GM10248 (cell line): ENCODE data around the gene USP48.
"Not testable (repeated sequence)": the region's sequence is repeated elsewhere in the genome, so short reads cannot be mapped to it uniquely, and the experiment has no call there.

Experiments used
- CTCF ChIA-PET: fragments of 300-600 bp; sonication (Branson Sonifier 250); formaldehyde crosslinking; extraction: SDS; loops from one replicate; lab custom pipeline; 2021; ENCODE audit warnings: antibody characterized with exemption; lab: Yijun Ruan, JAX
- POLR2A ChIA-PET: fragments of 350-650 bp; sonication (Branson Sonifier 250); formaldehyde crosslinking; extraction: SDS; loops from one replicate; lab custom pipeline; 2020; ENCODE audit warnings: antibody characterized with exemption; lab: Yijun Ruan, JAX
- DNase-seq: peaks from one replicate; pipeline ENCODE4 v3.0.0; 2012; ENCODE audit errors: extremely low spot score
- TF ChIP-seq, protein P1 (sequence below): IDR thresholded peaks from 2 replicates; pipeline ENCODE4 v1.5.1; 2012; ENCODE audit warnings: mild to moderate bottlenecking, low read depth; ENCODE audit errors: extremely low read depth, missing control alignments, control extremely low read depth

The USP48 gene

DNA sequence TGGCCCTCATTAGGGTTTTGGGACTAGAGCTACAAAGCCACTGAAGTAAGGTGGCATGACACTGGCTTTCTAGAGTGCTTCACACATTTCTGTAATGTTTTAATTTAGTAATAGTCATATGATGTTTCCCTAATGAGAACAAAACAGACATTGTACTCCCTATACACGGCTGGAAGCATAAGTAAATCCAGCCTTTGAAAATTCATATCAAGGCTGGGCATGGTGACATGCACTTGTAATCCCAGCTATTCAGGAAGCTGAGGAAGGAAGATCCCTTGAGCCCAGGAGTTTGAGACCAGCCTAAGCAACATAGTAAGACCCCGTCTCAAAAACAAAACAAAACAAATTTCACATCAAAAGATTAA lies 7.4 kb downstream of the USP48 start:
- DNase-seq = no peak
- ChIA-PET CTCF (interaction anchor here (1.1 to 4.7 kb wide), 3 partner anchors 9 to 13 kb away, joined by 3 to 19 read pairs (median 6); no protein-coding TSS in a partner anchor), POLR2A (no interaction called here)
- TF ChIP-seq, protein P1, sequence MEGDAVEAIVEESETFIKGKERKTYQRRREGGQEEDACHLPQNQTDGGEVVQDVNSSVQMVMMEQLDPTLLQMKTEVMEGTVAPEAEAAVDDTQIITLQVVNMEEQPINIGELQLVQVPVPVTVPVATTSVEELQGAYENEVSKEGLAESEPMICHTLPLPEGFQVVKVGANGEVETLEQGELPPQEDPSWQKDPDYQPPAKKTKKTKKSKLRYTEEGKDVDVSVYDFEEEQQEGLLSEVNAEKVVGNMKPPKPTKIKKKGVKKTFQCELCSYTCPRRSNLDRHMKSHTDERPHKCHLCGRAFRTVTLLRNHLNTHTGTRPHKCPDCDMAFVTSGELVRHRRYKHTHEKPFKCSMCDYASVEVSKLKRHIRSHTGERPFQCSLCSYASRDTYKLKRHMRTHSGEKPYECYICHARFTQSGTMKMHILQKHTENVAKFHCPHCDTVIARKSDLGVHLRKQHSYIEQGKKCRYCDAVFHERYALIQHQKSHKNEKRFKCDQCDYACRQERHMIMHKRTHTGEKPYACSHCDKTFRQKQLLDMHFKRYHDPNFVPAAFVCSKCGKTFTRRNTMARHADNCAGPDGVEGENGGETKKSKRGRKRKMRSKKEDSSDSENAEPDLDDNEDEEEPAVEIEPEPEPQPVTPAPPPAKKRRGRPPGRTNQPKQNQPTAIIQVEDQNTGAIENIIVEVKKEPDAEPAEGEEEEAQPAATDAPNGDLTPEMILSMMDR = no peak

DNA sequence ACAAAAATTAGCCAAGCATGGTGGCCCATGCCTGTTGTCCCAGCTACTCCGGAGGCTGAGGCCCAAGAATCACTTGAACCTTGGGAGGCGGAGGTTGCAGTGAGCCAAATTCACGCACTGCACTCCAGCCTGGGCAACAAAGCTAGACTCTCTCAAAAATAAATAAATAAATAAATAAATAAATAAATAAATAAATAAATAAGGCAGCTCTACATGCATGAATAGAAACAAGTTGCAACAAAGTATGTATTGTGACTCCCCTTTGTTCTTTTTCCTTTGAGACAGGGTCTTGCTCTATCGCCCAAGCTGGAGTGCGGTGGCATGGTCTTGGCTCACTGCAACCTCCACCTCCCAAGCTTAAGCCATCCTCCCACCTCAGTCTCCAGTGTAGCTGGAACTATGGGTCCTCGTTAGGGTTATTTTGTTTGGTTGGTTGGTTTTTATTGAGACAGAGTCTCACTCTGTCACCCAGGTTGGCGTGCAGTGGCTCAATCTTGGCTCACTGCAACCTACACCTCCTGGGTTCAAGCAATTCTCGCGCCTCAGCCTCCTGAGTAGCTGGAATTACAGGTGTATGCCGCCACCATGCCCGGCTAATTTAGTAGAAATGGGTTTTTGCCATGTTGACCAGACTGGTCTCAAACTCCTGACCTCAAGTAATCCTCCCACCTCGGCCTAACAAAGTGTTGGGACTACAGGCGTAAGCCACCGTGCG lies 8.0 kb downstream of the USP48 start:
- no peak for DNase-seq
- ChIA-PET POLR2A (interaction anchor here (0.7 kb wide), 1 partner anchor 1091 kb away, joined by 3 read pairs; no protein-coding TSS in a partner anchor), CTCF (interaction anchor here (1.1 to 4.7 kb wide), 2 partner anchors 9 to 12 kb away, joined by 3 to 19 read pairs; no protein-coding TSS in a partner anchor)
- TF ChIP-seq, protein P1 = no peak

DNA sequence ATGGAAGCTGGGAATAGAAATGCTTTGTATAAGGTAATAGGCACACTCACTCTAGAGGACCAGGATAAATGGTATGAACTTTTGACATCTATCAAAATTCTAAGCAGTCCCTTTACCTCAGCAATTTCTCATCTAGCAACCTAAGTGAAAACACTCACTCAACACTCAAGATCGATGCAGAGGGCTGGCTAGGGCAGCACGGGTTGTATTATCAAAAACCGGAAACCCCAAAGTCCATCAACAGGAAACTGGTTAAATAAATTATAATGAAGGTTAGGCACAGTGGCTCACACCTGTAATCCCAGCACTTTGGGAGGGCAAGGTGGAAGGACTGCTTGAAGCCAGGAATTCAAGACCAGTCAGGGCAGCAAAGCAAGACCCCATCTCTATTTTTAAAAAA lies 9.4 kb downstream of the USP48 start:
- no peak for DNase-seq
- ChIA-PET CTCF (interaction anchor here (1.4 to 1.5 kb wide), 3 partner anchors 9 to 12 kb away, joined by 3 to 7 read pairs (median 4); partner anchors contain the start of gene USP48), POLR2A (no interaction called here)
- TF ChIP-seq, protein P1 = no peak

DNA sequence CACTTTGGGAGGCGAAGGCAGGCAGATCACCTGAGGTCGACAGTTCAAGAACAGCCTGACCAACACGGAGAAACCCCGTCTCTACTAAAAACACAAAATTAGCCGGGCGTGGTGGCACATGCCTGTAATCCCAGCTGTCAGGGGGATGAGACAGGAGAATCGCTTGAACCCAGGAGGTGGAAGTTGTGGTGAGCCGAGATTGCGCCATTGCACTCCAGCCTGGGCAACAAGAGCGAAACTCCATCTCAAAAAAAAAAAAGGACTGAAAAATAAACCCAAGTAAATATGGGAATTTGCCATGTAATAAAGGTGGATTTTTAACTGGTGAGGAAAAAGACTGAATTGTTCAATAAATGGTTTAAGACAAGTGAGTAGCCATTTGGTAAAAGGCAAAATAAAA lies 11.3 kb downstream of the USP48 start:
- DNase-seq, CTCF ChIA-PET: not testable (repeated sequence)
- POLR2A ChIA-PET = interaction anchor here (0.9 kb wide), 1 partner anchor 10 kb away, joined by 3 read pairs; no protein-coding TSS in a partner anchor

DNA sequence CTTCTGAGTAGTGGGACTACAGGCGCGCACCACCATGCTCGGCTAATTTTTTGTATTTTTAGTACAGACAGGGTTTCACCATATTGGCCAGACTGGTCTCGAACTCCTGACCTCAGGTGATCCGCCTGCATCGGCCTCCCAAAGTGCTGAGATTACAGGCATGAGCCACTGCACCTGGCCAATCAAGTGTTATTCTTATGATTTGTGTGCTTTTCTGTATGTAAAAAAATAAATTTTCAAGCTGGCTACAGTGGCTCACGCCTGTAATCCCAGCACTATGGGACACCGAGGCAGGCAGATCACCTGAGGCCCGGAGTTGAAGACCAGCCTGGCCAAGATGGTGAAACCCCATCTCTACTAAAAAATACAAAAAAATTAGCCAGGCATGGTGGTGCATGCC lies 12.3 kb downstream of the USP48 start:
- DNase-seq, CTCF ChIA-PET: not testable (repeated sequence)
- POLR2A ChIA-PET = interaction anchor here (0.6 to 1.2 kb wide), 5 partner anchors 9 to 20 kb away, joined by 3 to 7 read pairs (median 5); no protein-coding TSS in a partner anchor

DNA sequence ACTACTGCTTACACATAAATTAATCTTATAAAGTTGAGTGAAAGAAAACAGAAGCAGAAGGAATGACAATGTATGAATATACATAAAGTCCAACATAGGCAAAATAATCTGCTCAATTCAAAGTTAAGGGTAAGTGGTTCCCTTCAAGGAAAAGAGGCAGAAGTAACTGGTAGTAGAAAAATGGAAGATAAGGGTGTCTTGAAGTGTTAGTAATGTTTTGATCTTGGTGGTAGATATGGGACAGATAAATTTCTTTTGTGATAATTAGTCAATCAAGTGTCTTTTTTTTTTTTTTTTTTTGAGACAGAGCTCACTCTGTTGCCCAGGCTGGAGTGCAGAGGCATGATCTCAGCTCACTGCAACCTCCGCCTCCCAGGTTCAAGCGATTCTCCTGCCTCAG lies 12.7 kb downstream of the USP48 start:
- CTCF ChIA-PET = no interaction called here

DNA sequence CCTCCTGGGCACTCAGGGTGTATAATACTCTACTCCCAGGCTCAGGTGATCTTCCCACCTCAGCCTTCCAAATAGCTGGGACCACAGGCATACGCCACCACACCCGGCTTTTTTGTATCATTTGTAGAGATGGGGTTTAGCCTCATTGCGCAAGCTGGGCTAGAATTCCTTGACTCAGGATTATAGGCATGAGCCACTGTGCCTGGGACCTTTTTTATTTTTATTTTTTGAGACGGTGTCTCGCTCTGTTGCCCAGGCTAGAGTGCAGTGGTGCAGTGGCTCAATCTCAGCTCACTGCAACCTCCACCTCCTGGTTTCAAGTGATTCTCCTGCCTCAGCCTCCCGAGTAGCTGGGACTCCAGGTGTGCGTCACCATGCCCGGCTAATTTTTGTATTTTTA lies 15.8 kb downstream of the USP48 start:
- DNase-seq, POLR2A ChIA-PET: not testable (repeated sequence)
- CTCF ChIA-PET = interaction anchor here (2.5 to 4.2 kb wide), 2 partner anchors 9 to 14 kb away, joined by 8 to 19 read pairs; no protein-coding TSS in a partner anchor

More for the DNA sequence above, 12.7 kb downstream of the USP48 start:
- TF ChIP-seq, protein P1 = no peak
- POLR2A ChIA-PET = interaction anchor here (0.6 to 1.2 kb wide), 4 partner anchors 12 to 21 kb away, joined by 3 to 7 read pairs (median 6); no protein-coding TSS in a partner anchor
- no peak for DNase-seq

DNA sequence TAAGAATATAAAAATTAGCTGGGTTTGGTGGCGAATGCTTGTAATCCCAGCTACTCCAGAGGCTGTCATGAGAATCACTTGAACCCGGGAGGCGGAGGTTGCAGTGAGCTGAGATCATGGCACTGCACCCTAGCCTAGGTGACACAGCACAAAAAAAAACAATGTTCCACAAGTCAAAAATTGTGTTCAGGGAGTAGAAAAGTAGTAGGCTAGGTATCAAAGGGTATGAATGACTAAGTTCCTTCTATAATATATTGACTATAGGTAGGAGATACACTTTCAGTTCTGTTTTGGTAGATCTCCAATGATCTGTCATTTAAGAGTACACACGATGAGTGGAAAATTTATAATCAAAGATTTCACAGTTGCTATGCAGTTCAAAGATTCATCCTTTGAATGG lies 16.7 kb downstream of the USP48 start:
- DNase-seq = peak; percentile 26
- TF ChIP-seq, protein P1 = no peak
- CTCF ChIA-PET = interaction anchor here (2.5 to 4.2 kb wide), 2 partner anchors 10 to 15 kb away, joined by 8 to 19 read pairs; no protein-coding TSS in a partner anchor
- POLR2A ChIA-PET = interaction anchor here (1.0 kb wide), 1 partner anchor 15 kb away, joined by 4 read pairs; no protein-coding TSS in a partner anchor
